Body of pancreas (tissue), 4 donors: ENCODE data around the gene KIF1B.

ENCODE experiments used
- POLR2A ChIP-seq, 3 donors: fragments of 450-650 bp; IDR thresholded peaks; one replicate each; pipeline ENCODE4 v1.6.1; 2016; ENCODE audit warnings: antibody characterized with exemption in 3 of 3, mild to moderate bottlenecking in 2 of 3
- TF ChIP-seq, protein P1 (sequence below), 7 experiments: fragments of 450-650 bp in 4 of 7; fragments of 200-600 bp in 3 of 7; sonication (generic) in 3 of 7; IDR thresholded peaks; one replicate each; pipeline ENCODE4 v1.5.1; 2016 to 2019; ENCODE audit warnings: antibody characterized with exemption in 7 of 7

DNA sequence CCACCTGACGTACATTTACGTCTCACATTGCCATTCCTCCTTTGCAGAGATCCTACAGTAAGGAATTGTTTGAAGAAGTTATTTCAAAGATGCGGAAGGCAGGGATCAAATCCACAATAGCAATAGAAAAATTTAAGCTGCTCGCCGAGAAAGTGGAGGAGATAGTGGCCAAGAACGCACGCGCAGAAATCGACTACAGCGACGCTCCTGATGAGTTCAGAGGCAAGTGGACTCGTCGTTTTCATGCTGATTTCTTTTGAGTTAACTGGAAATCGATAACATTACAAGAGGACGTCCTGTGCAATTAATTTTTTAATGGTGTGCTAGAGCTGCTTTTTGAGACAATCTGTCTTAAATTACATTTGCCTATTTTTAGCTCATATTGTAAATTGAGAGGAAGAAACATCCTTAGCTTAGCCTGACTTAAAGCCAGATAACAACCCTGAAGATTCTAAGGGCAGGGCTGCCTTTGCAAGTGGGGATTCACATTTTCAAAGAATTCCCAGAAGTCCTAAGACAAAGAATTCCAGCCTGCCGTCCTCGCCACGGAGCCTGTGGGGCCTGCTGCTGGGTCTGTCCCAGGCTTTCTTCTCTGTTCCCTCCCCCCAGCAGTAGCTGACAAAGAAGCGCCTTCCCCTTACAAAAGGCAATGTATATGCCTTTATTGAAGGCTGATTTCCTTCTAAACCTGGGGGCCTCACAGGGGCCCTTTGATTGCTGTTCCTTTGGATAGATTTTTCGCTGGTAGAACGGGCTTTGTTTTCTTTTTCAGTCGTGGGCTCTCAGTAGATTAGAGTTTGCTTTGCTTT is 31.6 kb upstream of the KIF1B start:
- no peak for TF ChIP-seq POLR2A (IDR thresholded peaks at IDR 0.05)
- TF ChIP-seq, protein P1, sequence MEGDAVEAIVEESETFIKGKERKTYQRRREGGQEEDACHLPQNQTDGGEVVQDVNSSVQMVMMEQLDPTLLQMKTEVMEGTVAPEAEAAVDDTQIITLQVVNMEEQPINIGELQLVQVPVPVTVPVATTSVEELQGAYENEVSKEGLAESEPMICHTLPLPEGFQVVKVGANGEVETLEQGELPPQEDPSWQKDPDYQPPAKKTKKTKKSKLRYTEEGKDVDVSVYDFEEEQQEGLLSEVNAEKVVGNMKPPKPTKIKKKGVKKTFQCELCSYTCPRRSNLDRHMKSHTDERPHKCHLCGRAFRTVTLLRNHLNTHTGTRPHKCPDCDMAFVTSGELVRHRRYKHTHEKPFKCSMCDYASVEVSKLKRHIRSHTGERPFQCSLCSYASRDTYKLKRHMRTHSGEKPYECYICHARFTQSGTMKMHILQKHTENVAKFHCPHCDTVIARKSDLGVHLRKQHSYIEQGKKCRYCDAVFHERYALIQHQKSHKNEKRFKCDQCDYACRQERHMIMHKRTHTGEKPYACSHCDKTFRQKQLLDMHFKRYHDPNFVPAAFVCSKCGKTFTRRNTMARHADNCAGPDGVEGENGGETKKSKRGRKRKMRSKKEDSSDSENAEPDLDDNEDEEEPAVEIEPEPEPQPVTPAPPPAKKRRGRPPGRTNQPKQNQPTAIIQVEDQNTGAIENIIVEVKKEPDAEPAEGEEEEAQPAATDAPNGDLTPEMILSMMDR (IDR thresholded peaks at IDR 0.05), result no peak
